Uterus (tissue), 2 donors: ENCODE measurements around the gene TBXAS1.

Source experiments
- CTCF ChIP-seq, 4 experiments: fragments of 200-600 bp in 2 of 4; fragments of 450-650 bp in 2 of 4; sonication (generic) in 2 of 4; IDR thresholded peaks; one replicate each; pipeline ENCODE4 v1.5.1; 2016 to 2019; ENCODE audit warnings: antibody characterized with exemption in 4 of 4, mild to moderate bottlenecking in 2 of 4, moderate library complexity in 1 of 4
- POLR2A ChIP-seq, 2 donors: fragments of 450-650 bp; IDR thresholded peaks; one replicate each; pipeline ENCODE4 v1.6.1; 2016; ENCODE audit warnings: antibody characterized with exemption in 2 of 2, mild to moderate bottlenecking in 1 of 2, moderate library complexity in 1 of 2

- TF ChIP-seq CTCF (IDR thresholded peaks at IDR 0.05) (no peak), POLR2A (IDR thresholded peaks at IDR 0.05) (no peak)
These were observed 56.4 kb downstream of the TBXAS1 start for GRCh38 chr7:139885511-139885910.
